Mammary epithelial cell (primary cell): ENCODE data around the gene PARD3.

ENCODE experiments used
- EZH2 ChIP-seq: IDR thresholded peaks from 2 replicates; pipeline ENCODE4 v1.6.1; 2012; ENCODE audit warnings: low read length, inconsistent platforms, borderline replicate concordance
- TF ChIP-seq, protein P1 (sequence below), 2 donors: IDR thresholded peaks in 1 of 2; conservative IDR thresholded peaks in 1 of 2; 2 replicates each; pipeline ENCODE4 v1.5.1; 2011 to 2012; ENCODE audit warnings: inconsistent platforms in 2 of 2, low read length in 2 of 2, mild to moderate bottlenecking in 2 of 2, control low read depth in 1 of 2, low read depth in 1 of 2; ENCODE audit not compliant: insufficient read depth in 1 of 2; ENCODE audit errors: extremely low read depth in 1 of 2

GRCh38 chr10:34337917-34338316 lies 477.2 kb downstream of the PARD3 start:
- TF ChIP-seq, protein P1, sequence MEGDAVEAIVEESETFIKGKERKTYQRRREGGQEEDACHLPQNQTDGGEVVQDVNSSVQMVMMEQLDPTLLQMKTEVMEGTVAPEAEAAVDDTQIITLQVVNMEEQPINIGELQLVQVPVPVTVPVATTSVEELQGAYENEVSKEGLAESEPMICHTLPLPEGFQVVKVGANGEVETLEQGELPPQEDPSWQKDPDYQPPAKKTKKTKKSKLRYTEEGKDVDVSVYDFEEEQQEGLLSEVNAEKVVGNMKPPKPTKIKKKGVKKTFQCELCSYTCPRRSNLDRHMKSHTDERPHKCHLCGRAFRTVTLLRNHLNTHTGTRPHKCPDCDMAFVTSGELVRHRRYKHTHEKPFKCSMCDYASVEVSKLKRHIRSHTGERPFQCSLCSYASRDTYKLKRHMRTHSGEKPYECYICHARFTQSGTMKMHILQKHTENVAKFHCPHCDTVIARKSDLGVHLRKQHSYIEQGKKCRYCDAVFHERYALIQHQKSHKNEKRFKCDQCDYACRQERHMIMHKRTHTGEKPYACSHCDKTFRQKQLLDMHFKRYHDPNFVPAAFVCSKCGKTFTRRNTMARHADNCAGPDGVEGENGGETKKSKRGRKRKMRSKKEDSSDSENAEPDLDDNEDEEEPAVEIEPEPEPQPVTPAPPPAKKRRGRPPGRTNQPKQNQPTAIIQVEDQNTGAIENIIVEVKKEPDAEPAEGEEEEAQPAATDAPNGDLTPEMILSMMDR (conservative IDR thresholded peaks at IDR 0.05 in 1 of 2, IDR thresholded peaks at IDR 0.05 in 1 of 2; ENCODE audit: extremely low read depth in 1 of 2, insufficient read depth in 1 of 2, low read depth in 1 of 2, low read length in 2 of 2) = no peak
- TF ChIP-seq EZH2 = no peak
